Suppressor macrophage (primary cell): Measurements from ENCODE around the gene IL5.

ENCODE experiments used
- DNase-seq, 4 experiments: peaks; one replicate each; pipeline ENCODE4 v3.0.0-alpha.2; 2020 to 2022

IL5 gene

GRCh38 chr5:132498152-132498551 lies 45.2 kb downstream of the IL5 start:
- DNase-seq, result peak in 2 of 4 experiments; percentile 35 to 39

- no peak for DNase-seq
Measured at GRCh38 chr5:132497488-132497997, 45.8 kb downstream of the IL5 start.

GRCh38 chr5:132496631-132497487 lies 46.5 kb downstream of the IL5 start:
- peak; percentile 75 to 93 (median 85) for DNase-seq

- DNase-seq, result peak; percentile 83 to 92 (median 91)
Measured at GRCh38 chr5:132496191-132496630, 47.1 kb downstream of the IL5 start.

- DNase-seq, result peak; percentile 88 to 96 (median 94)
Measured at GRCh38 chr5:132495667-132496190, 47.6 kb downstream of the IL5 start.

- DNase-seq, result no peak
Measured at GRCh38 chr5:132493821-132494220, 49.5 kb downstream of the IL5 start.

DNA sequence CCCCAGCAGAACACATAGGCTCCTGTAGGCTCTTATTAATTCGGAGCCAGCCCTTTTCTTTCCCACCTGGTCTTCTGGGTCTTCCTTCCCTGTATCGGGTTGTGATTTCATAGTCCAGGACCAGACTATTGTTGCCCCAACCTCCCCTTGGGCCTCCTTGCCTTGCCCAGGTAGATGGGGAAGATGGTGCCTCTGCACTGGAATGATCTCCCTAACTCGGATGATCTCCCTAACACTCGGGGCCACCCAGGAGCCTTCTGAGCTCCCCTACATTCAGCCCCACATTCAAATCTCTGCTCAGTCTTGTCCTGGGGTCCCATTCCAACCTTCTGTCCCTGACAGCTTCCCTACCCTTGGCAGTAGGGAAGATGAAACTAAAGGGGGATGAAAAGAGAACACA lies 50.1 kb downstream of the IL5 start:
- no peak for DNase-seq

DNA sequence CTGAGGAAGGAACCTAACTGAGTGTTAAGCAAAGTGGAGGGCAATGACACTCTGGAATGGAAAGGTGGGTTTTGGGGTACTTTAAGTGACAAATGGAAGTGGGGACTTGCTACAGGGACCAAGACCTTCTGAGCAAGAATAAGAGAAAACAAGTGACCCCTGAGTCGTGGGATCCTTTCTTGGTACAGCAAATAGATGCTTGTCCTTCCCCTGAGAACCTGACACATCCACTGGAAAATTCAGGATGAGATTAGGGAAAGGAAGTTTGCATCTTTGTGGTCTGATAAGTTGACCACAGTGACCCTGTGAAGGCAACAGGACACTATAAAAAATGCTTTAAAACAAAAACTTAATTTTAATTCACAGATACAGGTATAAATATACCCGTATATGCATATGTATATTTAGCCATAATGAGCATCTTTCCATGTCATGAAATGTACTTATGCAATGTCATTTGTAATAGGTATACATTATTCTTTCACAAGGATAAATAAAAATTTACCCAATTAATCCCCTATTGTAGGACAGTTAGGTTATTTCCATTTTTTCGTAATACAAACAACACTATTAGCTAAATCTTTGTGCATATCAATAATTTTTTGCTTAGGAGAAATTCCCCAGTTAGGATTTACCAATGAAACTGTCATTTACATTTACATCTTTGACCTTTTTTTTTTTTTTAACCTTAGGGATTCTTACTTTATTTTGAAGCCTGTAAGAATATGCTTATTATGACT lies 50.8 kb downstream of the IL5 start:
- DNase-seq, result no peak
